GM19240 (cell line): ENCODE measurements around the gene PATL2.
"Not testable (repeated sequence)": the region's sequence is repeated elsewhere in the genome, so short reads cannot be mapped to it uniquely, and the experiment has no call there.

Experiments
- DNase-seq: peaks from one replicate; pipeline ENCODE4 v3.0.0; 2011; ENCODE audit warnings: low spot score; ENCODE audit not compliant: insufficient read length

PATL2 gene

GRCh38 chr15:44719293-44719999, 8.3 kb upstream of the PATL2 start:
- no peak for DNase-seq

GRCh38 chr15:44718927-44719292, 7.8 kb upstream of the PATL2 start:
- no peak for DNase-seq

GRCh38 chr15:44718180-44718926, 7.2 kb upstream of the PATL2 start:
- DNase-seq: no peak

- DNase-seq: no peak
These were observed 6.0 kb upstream of the PATL2 start for GRCh38 chr15:44716983-44717602.

- no peak for DNase-seq
These were observed 4.7 kb upstream of the PATL2 start for GRCh38 chr15:44715797-44716334.

- DNase-seq: no peak
These were observed 4.1 kb upstream of the PATL2 start for GRCh38 chr15:44715142-44715796.

GRCh38 chr15:44713006-44713966, 2.2 kb upstream of the PATL2 start:
- DNase-seq: no peak

GRCh38 chr15:44712346-44713005, 1.4 kb upstream of the PATL2 start:
- no peak for DNase-seq

- DNase-seq: no peak
These were observed 721 bp upstream of the PATL2 start for GRCh38 chr15:44711743-44712345.

GRCh38 chr15:44710236-44711095, 657 bp downstream of the PATL2 start:
- DNase-seq: no peak

GRCh38 chr15:44706946-44707636, 4.0 kb downstream of the PATL2 start:
- no peak for DNase-seq

GRCh38 chr15:44706401-44706800, 4.7 kb downstream of the PATL2 start:
- DNase-seq: no peak

GRCh38 chr15:44705986-44706385, 5.1 kb downstream of the PATL2 start:
- DNase-seq: no peak

GRCh38 chr15:44700676-44701075, 10.4 kb downstream of the PATL2 start:
- DNase-seq: not testable (repeated sequence)

GRCh38 chr15:44698641-44699040, 12.5 kb downstream of the PATL2 start:
- no peak for DNase-seq

GRCh38 chr15:44697014-44697413, 14.1 kb downstream of the PATL2 start:
- no peak for DNase-seq

GRCh38 chr15:44695294-44695693, 15.8 kb downstream of the PATL2 start:
- no peak for DNase-seq

- no peak for DNase-seq
These were observed 16.7 kb downstream of the PATL2 start for GRCh38 chr15:44694416-44694815.
